ENCODE results near the gene CYP3A5. TPM values are rescaled to one million over a fixed set of nuclear protein-coding genes. Genes with fewer than 3 reads are reported as not detected.
A peak's percentile ranks its signal among the peaks of the same experiment; 100 is the strongest.

The CYP3A5 gene
- total and polyA plus RNA-seq, 2 of the 13 experiments (the other 11 are each of a cell fraction or from before 2014, with no cell fraction given): 5.7 to 9.3 TPM

DNA sequence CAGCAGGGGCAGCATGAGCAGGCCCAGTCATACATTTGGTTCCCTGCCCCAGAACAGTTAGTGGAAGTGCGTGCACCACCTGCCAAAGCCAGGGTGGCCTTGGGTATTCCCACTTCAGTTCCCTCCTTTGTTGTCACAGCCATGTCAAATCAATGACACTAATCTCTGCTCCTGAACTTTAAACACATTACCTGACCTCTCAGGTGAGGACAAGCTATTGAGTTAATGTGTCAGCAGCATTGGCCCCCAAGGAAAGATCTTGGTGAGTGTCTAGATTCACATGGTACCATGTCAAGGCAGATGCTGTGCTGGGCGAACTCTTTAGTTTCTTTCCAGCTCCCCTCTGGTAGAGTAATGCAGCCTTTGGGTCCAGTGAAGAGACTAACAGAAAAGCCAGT is 2.1 kb downstream of the CYP3A5 start (continued):
- TF ChIP-seq, protein P1, sequence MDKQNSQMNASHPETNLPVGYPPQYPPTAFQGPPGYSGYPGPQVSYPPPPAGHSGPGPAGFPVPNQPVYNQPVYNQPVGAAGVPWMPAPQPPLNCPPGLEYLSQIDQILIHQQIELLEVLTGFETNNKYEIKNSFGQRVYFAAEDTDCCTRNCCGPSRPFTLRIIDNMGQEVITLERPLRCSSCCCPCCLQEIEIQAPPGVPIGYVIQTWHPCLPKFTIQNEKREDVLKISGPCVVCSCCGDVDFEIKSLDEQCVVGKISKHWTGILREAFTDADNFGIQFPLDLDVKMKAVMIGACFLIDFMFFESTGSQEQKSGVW (CRISPR knock-in tag; IDR thresholded peaks at IDR 0.05; ENCODE audit: borderline replicate concordance): no peak
- TF ChIP-seq, protein P2, sequence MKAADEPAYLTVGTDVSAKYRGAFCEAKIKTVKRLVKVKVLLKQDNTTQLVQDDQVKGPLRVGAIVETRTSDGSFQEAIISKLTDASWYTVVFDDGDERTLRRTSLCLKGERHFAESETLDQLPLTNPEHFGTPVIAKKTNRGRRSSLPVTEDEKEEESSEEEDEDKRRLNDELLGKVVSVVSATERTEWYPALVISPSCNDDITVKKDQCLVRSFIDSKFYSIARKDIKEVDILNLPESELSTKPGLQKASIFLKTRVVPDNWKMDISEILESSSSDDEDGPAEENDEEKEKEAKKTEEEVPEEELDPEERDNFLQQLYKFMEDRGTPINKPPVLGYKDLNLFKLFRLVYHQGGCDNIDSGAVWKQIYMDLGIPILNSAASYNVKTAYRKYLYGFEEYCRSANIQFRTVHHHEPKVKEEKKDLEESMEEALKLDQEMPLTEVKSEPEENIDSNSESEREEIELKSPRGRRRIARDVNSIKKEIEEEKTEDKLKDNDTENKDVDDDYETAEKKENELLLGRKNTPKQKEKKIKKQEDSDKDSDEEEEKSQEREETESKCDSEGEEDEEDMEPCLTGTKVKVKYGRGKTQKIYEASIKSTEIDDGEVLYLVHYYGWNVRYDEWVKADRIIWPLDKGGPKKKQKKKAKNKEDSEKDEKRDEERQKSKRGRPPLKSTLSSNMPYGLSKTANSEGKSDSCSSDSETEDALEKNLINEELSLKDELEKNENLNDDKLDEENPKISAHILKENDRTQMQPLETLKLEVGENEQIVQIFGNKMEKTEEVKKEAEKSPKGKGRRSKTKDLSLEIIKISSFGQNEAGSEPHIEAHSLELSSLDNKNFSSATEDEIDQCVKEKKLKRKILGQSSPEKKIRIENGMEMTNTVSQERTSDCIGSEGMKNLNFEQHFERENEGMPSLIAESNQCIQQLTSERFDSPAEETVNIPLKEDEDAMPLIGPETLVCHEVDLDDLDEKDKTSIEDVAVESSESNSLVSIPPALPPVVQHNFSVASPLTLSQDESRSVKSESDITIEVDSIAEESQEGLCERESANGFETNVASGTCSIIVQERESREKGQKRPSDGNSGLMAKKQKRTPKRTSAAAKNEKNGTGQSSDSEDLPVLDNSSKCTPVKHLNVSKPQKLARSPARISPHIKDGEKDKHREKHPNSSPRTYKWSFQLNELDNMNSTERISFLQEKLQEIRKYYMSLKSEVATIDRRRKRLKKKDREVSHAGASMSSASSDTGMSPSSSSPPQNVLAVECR (CRISPR knock-in tag; IDR thresholded peaks at IDR 0.05; ENCODE audit: borderline replicate concordance): peak; percentile 60; the same call in 1 of the 2 replicates
- TF ChIP-seq HIVEP1 (CRISPR knock-in tag; IDR thresholded peaks at IDR 0.05) (0 out of 2 replicates have a peak, but pooled peaks have one; percentile 34), JUND (CRISPR knock-in tag; IDR thresholded peaks at IDR 0.05) (0 out of 2 replicates have a peak, but pooled peaks have one; percentile 48), NFKB2 (CRISPR knock-in tag; IDR thresholded peaks at IDR 0.05; ENCODE audit: borderline replicate concordance) (no peak), RXRA (CRISPR knock-in tag; IDR thresholded peaks at IDR 0.05) (peak; percentile 91; the same call in 1 of the 2 replicates), ZNF678 (CRISPR knock-in tag; IDR thresholded peaks at IDR 0.05) (no peak), HMG20A (CRISPR knock-in tag; IDR thresholded peaks at IDR 0.05; ENCODE audit: borderline replicate concordance) (peak; percentile 96; the same call in 1 of the 2 replicates), ZNF558 (CRISPR knock-in tag; IDR thresholded peaks at IDR 0.05; ENCODE audit: borderline replicate concordance) (no peak), MZF1 (CRISPR knock-in tag; IDR thresholded peaks at IDR 0.05; ENCODE audit: borderline replicate concordance) (no peak), ZNF205 (CRISPR knock-in tag; IDR thresholded peaks at IDR 0.05) (no peak; the same call in 1 of the 2 replicates), KLF11 (CRISPR knock-in tag; IDR thresholded peaks at IDR 0.05) (no peak), ZNF772 (CRISPR knock-in tag; IDR thresholded peaks at IDR 0.05) (no peak), ETV6 (CRISPR knock-in tag; conservative IDR thresholded peaks at IDR 0.05) (no peak), MIXL1 (CRISPR knock-in tag; IDR thresholded peaks at IDR 0.05) (peak; percentile 94), BHLHE40 (IDR thresholded peaks at IDR 0.05; ENCODE audit: low read length) (peak; percentile 54; the same call in 1 of the 2 replicates)
- TF ChIP-seq, protein P3, sequence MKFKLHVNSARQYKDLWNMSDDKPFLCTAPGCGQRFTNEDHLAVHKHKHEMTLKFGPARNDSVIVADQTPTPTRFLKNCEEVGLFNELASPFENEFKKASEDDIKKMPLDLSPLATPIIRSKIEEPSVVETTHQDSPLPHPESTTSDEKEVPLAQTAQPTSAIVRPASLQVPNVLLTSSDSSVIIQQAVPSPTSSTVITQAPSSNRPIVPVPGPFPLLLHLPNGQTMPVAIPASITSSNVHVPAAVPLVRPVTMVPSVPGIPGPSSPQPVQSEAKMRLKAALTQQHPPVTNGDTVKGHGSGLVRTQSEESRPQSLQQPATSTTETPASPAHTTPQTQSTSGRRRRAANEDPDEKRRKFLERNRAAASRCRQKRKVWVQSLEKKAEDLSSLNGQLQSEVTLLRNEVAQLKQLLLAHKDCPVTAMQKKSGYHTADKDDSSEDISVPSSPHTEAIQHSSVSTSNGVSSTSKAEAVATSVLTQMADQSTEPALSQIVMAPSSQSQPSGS (CRISPR knock-in tag; IDR thresholded peaks at IDR 0.05): peak; percentile 72
- TF ChIP-seq, protein P4, sequence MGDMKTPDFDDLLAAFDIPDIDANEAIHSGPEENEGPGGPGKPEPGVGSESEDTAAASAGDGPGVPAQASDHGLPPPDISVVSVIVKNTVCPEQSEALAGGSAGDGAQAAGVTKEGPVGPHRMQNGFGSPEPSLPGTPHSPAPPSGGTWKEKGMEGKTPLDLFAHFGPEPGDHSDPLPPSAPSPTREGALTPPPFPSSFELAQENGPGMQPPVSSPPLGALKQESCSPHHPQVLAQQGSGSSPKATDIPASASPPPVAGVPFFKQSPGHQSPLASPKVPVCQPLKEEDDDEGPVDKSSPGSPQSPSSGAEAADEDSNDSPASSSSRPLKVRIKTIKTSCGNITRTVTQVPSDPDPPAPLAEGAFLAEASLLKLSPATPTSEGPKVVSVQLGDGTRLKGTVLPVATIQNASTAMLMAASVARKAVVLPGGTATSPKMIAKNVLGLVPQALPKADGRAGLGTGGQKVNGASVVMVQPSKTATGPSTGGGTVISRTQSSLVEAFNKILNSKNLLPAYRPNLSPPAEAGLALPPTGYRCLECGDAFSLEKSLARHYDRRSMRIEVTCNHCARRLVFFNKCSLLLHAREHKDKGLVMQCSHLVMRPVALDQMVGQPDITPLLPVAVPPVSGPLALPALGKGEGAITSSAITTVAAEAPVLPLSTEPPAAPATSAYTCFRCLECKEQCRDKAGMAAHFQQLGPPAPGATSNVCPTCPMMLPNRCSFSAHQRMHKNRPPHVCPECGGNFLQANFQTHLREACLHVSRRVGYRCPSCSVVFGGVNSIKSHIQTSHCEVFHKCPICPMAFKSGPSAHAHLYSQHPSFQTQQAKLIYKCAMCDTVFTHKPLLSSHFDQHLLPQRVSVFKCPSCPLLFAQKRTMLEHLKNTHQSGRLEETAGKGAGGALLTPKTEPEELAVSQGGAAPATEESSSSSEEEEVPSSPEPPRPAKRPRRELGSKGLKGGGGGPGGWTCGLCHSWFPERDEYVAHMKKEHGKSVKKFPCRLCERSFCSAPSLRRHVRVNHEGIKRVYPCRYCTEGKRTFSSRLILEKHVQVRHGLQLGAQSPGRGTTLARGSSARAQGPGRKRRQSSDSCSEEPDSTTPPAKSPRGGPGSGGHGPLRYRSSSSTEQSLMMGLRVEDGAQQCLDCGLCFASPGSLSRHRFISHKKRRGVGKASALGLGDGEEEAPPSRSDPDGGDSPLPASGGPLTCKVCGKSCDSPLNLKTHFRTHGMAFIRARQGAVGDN (CRISPR knock-in tag; IDR thresholded peaks at IDR 0.05): peak; percentile 54; the same call in 1 of the 2 replicates

All from HepG2 (cell line).